SU-DHL-6 (cell line): ENCODE results near the gene HIBCH.

Source experiments
- H2AFZ ChIP-seq: fragments of 200-600 bp; sonication (generic); 2 replicates; pipeline ENCODE4 v1.6.1; 2014; ENCODE audit warnings: low read depth, mild to moderate bottlenecking, moderate library complexity, mixed read lengths, antibody characterized with exemption, low read length; ENCODE audit not compliant: severe bottlenecking
- H3F3A ChIP-seq: fragments of 200-600 bp; shearing (Covaris generic); 2 replicates; pipeline ENCODE4 v1.6.0; 2016; ENCODE audit warnings: antibody characterized with exemption, mild to moderate bottlenecking; ENCODE audit not compliant: insufficient read depth
- H3K27ac ChIP-seq: fragments of 200-600 bp; sonication (generic); 2 replicates; pipeline ENCODE4 v1.5.1; 2016; ENCODE audit warnings: low read depth, mild to moderate bottlenecking, low read length, moderate library complexity, mixed read lengths
- H3K27me3 ChIP-seq: fragments of 200-600 bp; sonication (generic), shearing (Covaris generic); 2 replicates; pipeline ENCODE4 v1.6.0; 2014; ENCODE audit warnings: mild to moderate bottlenecking, low read length
- H3K36me3 ChIP-seq: fragments of 200-600 bp; sonication (generic); 2 replicates; pipeline ENCODE4 v1.6.1; 2014; ENCODE audit warnings: mild to moderate bottlenecking, low read length, mixed read lengths
- H3K4me2 ChIP-seq: fragments of 300-600, 200-600 bp; shearing (Covaris generic), sonication (generic); 2 replicates; pipeline ENCODE4 v1.6.0; 2014; ENCODE audit warnings: low read length, low read depth, mild to moderate bottlenecking; ENCODE audit not compliant: poor library complexity, severe bottlenecking
- H3K4me3 ChIP-seq: fragments of 200-600 bp; sonication (generic); 2 replicates; pipeline ENCODE4 v1.5.1; 2014; ENCODE audit warnings: antibody characterized with exemption, low read length, mild to moderate bottlenecking, mixed read lengths; ENCODE audit not compliant: insufficient read depth, poor library complexity, severe bottlenecking
- H3K79me2 ChIP-seq: fragments of 200-600 bp; sonication (generic); 2 replicates; pipeline ENCODE4 v1.6.1; 2014; ENCODE audit warnings: mild to moderate bottlenecking, low read length, moderate library complexity; ENCODE audit not compliant: insufficient read depth
- H3K9ac ChIP-seq: fragments of 200-600 bp; sonication (generic); 2 replicates; pipeline ENCODE4 v1.7.0; 2014; ENCODE audit warnings: mild to moderate bottlenecking, low read length
- H3K9me2 ChIP-seq: fragments of 200-600 bp; sonication (generic); replicated peaks from 2 replicates; pipeline ENCODE4 v1.6.1; 2014; ENCODE audit warnings: low read length; ENCODE audit not compliant: insufficient read depth
- H3K9me3 ChIP-seq: fragments of 200-600 bp; sonication (generic); 2 replicates; pipeline ENCODE4 v1.6.1; 2014; ENCODE audit warnings: low read length, mixed read lengths; ENCODE audit not compliant: insufficient read depth
- H4K20me1 ChIP-seq: fragments of 200-600 bp; sonication (generic); 2 replicates; pipeline ENCODE4 v1.6.1; 2014; ENCODE audit warnings: low read depth, mild to moderate bottlenecking, antibody characterized with exemption, low read length, moderate library complexity, mixed read lengths
- EZH2phosphoT487 ChIP-seq: fragments of 200-600 bp; sonication (generic), shearing (Covaris generic); conservative IDR thresholded peaks from 2 replicates; pipeline ENCODE4 v1.6.1; 2018; ENCODE audit warnings: mild to moderate bottlenecking, antibody characterized with exemption, low read length, moderate library complexity, mixed read lengths
- TF ChIP-seq, protein P1 (sequence below): fragments of 200-600 bp; sonication (generic); IDR thresholded peaks from one replicate; pipeline ENCODE4 v1.5.1; 2017; ENCODE audit warnings: antibody characterized with exemption, mild to moderate bottlenecking, low read length, moderate library complexity; ENCODE audit not compliant: insufficient read depth, poor library complexity, severe bottlenecking

The HIBCH gene

GRCh38 chr2:190184460-190184859 is 135.2 kb downstream of the HIBCH start:
- H3K36me3 ChIP-seq = no peaks in the 10 kb centered on the region
- no peaks in the 10 kb centered on the region for H4K20me1 ChIP-seq
- no peaks in the 10 kb centered on the region for H3K9me3 ChIP-seq
- no peak overlapping the region for H3K27ac ChIP-seq
- no peak overlapping the region for H3K4me3 ChIP-seq
- H3K4me2 ChIP-seq = no peak overlapping the region
- H3K79me2 ChIP-seq = no peaks in the 10 kb centered on the region
- no peak overlapping the region for H3K9ac ChIP-seq
- no peak overlapping the region for H2AFZ ChIP-seq
- no peak for TF ChIP-seq EZH2phosphoT487
- TF ChIP-seq, protein P1, sequence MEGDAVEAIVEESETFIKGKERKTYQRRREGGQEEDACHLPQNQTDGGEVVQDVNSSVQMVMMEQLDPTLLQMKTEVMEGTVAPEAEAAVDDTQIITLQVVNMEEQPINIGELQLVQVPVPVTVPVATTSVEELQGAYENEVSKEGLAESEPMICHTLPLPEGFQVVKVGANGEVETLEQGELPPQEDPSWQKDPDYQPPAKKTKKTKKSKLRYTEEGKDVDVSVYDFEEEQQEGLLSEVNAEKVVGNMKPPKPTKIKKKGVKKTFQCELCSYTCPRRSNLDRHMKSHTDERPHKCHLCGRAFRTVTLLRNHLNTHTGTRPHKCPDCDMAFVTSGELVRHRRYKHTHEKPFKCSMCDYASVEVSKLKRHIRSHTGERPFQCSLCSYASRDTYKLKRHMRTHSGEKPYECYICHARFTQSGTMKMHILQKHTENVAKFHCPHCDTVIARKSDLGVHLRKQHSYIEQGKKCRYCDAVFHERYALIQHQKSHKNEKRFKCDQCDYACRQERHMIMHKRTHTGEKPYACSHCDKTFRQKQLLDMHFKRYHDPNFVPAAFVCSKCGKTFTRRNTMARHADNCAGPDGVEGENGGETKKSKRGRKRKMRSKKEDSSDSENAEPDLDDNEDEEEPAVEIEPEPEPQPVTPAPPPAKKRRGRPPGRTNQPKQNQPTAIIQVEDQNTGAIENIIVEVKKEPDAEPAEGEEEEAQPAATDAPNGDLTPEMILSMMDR = no peak
- H3K27me3 ChIP-seq = no peaks in the 10 kb centered on the region
- H3K9me2 ChIP-seq = no peaks in the 10 kb centered on the region
- H3F3A ChIP-seq = peaks cover 4% of the 10 kb centered on the region; the same call in 1 of the 2 replicates

DNA sequence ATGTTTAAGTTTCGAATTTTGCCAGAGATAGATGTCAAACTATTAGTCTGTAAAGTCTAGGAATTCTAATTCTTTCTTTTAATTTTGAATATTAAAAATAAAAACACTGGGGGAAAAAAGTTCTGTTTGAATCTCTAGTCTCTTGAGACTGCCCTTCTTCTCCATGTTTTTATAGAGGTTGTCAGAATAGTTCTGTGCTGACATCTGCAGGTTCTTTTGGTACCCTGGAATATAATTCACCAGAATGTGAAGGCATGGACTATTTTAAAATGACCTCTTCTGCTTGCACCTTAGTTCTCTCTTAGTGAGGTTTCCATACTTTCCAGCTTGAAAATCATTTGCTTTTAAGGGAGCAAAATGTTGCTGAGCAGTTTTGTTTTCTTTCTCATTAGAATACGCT is 136.1 kb downstream of the HIBCH start:
- Histone ChIP-seq H3K9me3 (no peaks in the 10 kb centered on the region), H3K79me2 (no peaks in the 10 kb centered on the region), H3K9ac (no peak overlapping the region), H2AFZ (no peak overlapping the region), H3K27ac (no peak overlapping the region), H3F3A (peaks cover 5% of the 10 kb centered on the region; the same call in 1 of the 2 replicates), H4K20me1 (no peaks in the 10 kb centered on the region), H3K36me3 (no peaks in the 10 kb centered on the region), H3K9me2 (no peaks in the 10 kb centered on the region), H3K4me3 (no peak overlapping the region), H3K4me2 (no peak overlapping the region), H3K27me3 (no peaks in the 10 kb centered on the region)
- TF ChIP-seq, protein P1 = no peak
- TF ChIP-seq EZH2phosphoT487 = no peak

- Histone ChIP-seq H2AFZ (no peak overlapping the region), H3K9me3 (no peaks in the 10 kb centered on the region), H3K9me2 (no peaks in the 10 kb centered on the region), H3F3A (peaks cover 5% of the 10 kb centered on the region; the same call in 1 of the 2 replicates), H3K36me3 (no peaks in the 10 kb centered on the region), H3K4me3 (no peak overlapping the region), H3K27me3 (no peaks in the 10 kb centered on the region), H4K20me1 (no peaks in the 10 kb centered on the region), H3K27ac (no peak overlapping the region), H3K9ac (no peak overlapping the region), H3K4me2 (no peak overlapping the region), H3K79me2 (no peaks in the 10 kb centered on the region)
- TF ChIP-seq, protein P1 = no peak
- no peak for TF ChIP-seq EZH2phosphoT487
Observed at GRCh38 chr2:190182071-190182524, 137.5 kb downstream of the HIBCH start.
